Astrocyte (in vitro differentiated cells and primary cell): Measurements from ENCODE around the gene UBE4A. TPM values are rescaled to one million over a fixed set of nuclear protein-coding genes. Genes with fewer than 3 reads are reported as not detected.

Source experiments
- DNase-seq: peaks from one replicate; pipeline ENCODE4 v3.0.0-alpha.2; 2010; ENCODE audit warnings: low read depth
- FAIRE-seq: peaks from 2 replicates; lab custom pipeline; 2011; peaks lifted over from hg19 to GRCh38; lab: Jason Lieb, UNC
- H2AFZ ChIP-seq: 2 replicates; pipeline ENCODE4 v1.6.0; 2012; ENCODE audit warnings: low read depth, low read length, inconsistent platforms
- H3K27ac ChIP-seq: 2 replicates; pipeline ENCODE4 v1.5.1; 2011; ENCODE audit warnings: low read depth, low read length, inconsistent platforms
- H3K27me3 ChIP-seq: 2 replicates; pipeline ENCODE4 v1.6.0; 2011; ENCODE audit warnings: low read length, inconsistent platforms; ENCODE audit not compliant: insufficient read depth
- H3K36me3 ChIP-seq: 2 replicates; pipeline ENCODE4 v1.5.1; 2011; ENCODE audit warnings: low read length, inconsistent platforms; ENCODE audit not compliant: insufficient read depth
- H3K4me1 ChIP-seq: 2 replicates; pipeline ENCODE4 v1.5.1; 2011; ENCODE audit warnings: low read length, inconsistent platforms; ENCODE audit not compliant: insufficient read depth
- H3K4me2 ChIP-seq: 2 replicates; pipeline ENCODE4 v1.6.0; 2012; ENCODE audit warnings: low read length, inconsistent platforms
- H3K4me3 ChIP-seq: 2 replicates; pipeline ENCODE4 v1.5.1; 2011; ENCODE audit warnings: low read depth, mild to moderate bottlenecking, low read length, inconsistent platforms; ENCODE audit not compliant: insufficient read depth
- H3K79me2 ChIP-seq: 2 replicates; pipeline ENCODE4 v1.6.0; 2012; ENCODE audit warnings: mild to moderate bottlenecking, low read length, inconsistent platforms; ENCODE audit not compliant: insufficient read depth
- H3K9ac ChIP-seq: 2 replicates; pipeline ENCODE4 v1.6.0; 2012; ENCODE audit warnings: mild to moderate bottlenecking, low read length, inconsistent platforms
- H3K9me3 ChIP-seq: 2 replicates; pipeline ENCODE4 v1.5.1; 2012; ENCODE audit warnings: low read depth, mild to moderate bottlenecking, low read length, inconsistent platforms; ENCODE audit not compliant: insufficient read depth
- H4K20me1 ChIP-seq: 2 replicates; pipeline ENCODE4 v1.6.0; 2012; ENCODE audit warnings: low read length, inconsistent platforms; ENCODE audit not compliant: insufficient read depth
- H3K27ac Mint-ChIP-seq: one replicate; pipeline ENCODE4 v1.8.0; 2021; ENCODE audit warnings: mild to moderate bottlenecking, mixed read lengths; ENCODE audit not compliant: unreplicated experiment
- H3K27me3 Mint-ChIP-seq: one replicate; pipeline ENCODE4 v1.8.0; 2021; ENCODE audit warnings: low read depth, mixed read lengths; ENCODE audit not compliant: unreplicated experiment
- H3K36me3 Mint-ChIP-seq: one replicate; pipeline ENCODE4 v1.8.0; 2021; ENCODE audit warnings: low read depth, mixed read lengths; ENCODE audit not compliant: unreplicated experiment
- H3K4me1 Mint-ChIP-seq: one replicate; pipeline ENCODE4 v1.8.0; 2021; ENCODE audit warnings: low read depth, mixed read lengths; ENCODE audit not compliant: unreplicated experiment
- H3K4me3 Mint-ChIP-seq: one replicate; pipeline ENCODE4 v1.8.0; 2021; ENCODE audit warnings: mild to moderate bottlenecking, moderate library complexity, mixed read lengths; ENCODE audit not compliant: unreplicated experiment
- H3K9me3 Mint-ChIP-seq: one replicate; pipeline ENCODE4 v1.8.0; 2021; ENCODE audit warnings: mild to moderate bottlenecking, mixed read lengths; ENCODE audit not compliant: unreplicated experiment
- EZH2 ChIP-seq: IDR thresholded peaks from 2 replicates; pipeline ENCODE4 v1.6.1; 2012; ENCODE audit warnings: mild to moderate bottlenecking, low read length, inconsistent platforms; ENCODE audit not compliant: insufficient read depth
- total RNA-seq: library from RNA; stranded (reverse); gene quantifications from 2 replicates; pipeline ENCODE4 v1.2.1, GENCODE V29; 2021
- TF ChIP-seq, protein P1 (sequence below): IDR thresholded peaks from 2 replicates; pipeline ENCODE4 v1.5.1; 2011; ENCODE audit warnings: low read depth, mild to moderate bottlenecking, inconsistent platforms, low read length, moderate library complexity; ENCODE audit not compliant: insufficient read depth

The UBE4A gene
- total RNA-seq, 1 donor from 2014 or later = 38.8 TPM

DNA sequence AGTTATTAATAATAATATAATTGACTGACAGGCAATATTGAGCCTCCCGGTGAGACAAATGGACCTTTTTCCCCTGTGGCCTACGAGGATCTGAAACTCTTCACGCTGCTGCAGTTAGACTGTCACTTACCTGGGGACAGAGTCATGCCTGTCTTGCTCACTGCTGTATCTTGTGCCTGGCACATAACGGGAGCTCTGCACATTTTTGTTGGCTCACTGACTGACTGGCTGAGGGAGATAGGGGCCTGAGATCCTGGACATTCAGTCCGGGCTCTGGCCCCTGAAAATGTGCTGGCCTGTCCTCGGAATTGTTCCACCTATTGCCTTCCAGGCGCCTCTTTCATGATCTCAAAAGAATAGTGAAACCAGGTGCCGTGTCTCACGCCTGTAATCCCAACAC is 16.2 kb upstream of the UBE4A start:
- peaks cover 4% of the 10 kb centered on the region for H3K27me3 ChIP-seq
- Mint-ChIP-seq H3K27ac (no peak overlapping the region), H3K9me3 (peaks cover 4% of the 10 kb centered on the region), H3K27me3 (peaks cover 44% of the 10 kb centered on the region), H3K4me1 (peaks cover 2% of the 10 kb centered on the region), H3K4me3 (no peak overlapping the region), H3K36me3 (no peaks in the 10 kb centered on the region)
- DNase-seq (no peak), FAIRE-seq (no peak)
- H3K4me3 ChIP-seq = no peak overlapping the region
- no peak overlapping the region for H3K27ac ChIP-seq
- H2AFZ ChIP-seq = no peak overlapping the region
- no peaks in the 10 kb centered on the region for H3K36me3 ChIP-seq
- H3K79me2 ChIP-seq = no peaks in the 10 kb centered on the region
- H3K9me3 ChIP-seq = no peaks in the 10 kb centered on the region
- TF ChIP-seq, protein P1, sequence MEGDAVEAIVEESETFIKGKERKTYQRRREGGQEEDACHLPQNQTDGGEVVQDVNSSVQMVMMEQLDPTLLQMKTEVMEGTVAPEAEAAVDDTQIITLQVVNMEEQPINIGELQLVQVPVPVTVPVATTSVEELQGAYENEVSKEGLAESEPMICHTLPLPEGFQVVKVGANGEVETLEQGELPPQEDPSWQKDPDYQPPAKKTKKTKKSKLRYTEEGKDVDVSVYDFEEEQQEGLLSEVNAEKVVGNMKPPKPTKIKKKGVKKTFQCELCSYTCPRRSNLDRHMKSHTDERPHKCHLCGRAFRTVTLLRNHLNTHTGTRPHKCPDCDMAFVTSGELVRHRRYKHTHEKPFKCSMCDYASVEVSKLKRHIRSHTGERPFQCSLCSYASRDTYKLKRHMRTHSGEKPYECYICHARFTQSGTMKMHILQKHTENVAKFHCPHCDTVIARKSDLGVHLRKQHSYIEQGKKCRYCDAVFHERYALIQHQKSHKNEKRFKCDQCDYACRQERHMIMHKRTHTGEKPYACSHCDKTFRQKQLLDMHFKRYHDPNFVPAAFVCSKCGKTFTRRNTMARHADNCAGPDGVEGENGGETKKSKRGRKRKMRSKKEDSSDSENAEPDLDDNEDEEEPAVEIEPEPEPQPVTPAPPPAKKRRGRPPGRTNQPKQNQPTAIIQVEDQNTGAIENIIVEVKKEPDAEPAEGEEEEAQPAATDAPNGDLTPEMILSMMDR = no peak
- TF ChIP-seq EZH2 = no peak
- no peak overlapping the region for H3K4me2 ChIP-seq
- H4K20me1 ChIP-seq = no peaks in the 10 kb centered on the region
- no peaks in the 10 kb centered on the region for H3K4me1 ChIP-seq
- H3K9ac ChIP-seq = no peak overlapping the region

DNA sequence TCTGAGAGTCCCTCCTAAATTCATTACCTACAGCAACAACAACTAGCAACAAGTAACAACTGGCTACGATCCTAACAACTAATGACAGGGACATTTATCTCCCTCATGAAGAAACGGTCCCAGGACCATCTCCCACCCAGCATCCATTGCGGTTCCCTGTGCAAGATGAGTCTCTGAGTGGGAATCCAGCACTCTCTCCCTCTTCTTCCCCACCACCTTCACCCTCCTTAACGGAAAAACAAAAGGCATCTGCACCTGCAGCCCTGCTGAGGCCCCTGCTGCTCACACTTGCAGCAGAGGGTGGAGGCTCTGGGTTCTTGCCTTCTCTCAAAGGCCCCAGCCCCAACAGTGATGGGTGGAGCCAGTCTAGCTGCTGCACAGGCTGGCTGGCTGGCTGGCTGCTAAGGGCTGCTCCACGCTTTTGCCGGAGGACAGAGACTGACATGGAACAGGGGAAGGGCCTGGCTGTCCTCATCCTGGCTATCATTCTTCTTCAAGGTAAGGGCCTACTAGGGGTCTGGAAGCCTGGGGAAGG is 15.4 kb upstream of the UBE4A start, which contains the start of gene CD3G:
Gene CD3G, plus strand, starts transcription at position 364 of the 535 bp plus-strand sequence. Its CDS starts 80 bp downstream, at position 444.
- no peaks in the 10 kb centered on the region for H3K4me1 Mint-ChIP-seq
- H3K36me3 Mint-ChIP-seq = no peaks in the 10 kb centered on the region
- H3K9me3 Mint-ChIP-seq = peaks cover 4% of the 10 kb centered on the region
- no peak within 1 kb of the TSS for H3K4me3 Mint-ChIP-seq
- H3K27me3 Mint-ChIP-seq = peaks cover 47% of the 10 kb centered on the region
- no peak for FAIRE-seq
- Histone ChIP-seq H3K4me2 (no peak within 1 kb of the TSS), H3K9me3 (no peaks in the 10 kb centered on the region), H3K4me1 (no peaks in the 10 kb centered on the region), H3K27me3 (peaks cover 7% of the 10 kb centered on the region), H3K4me3 (no peak within 1 kb of the TSS), H2AFZ (no peak within 1 kb of the TSS), H3K36me3 (no peaks in the 10 kb centered on the region), H3K79me2 (no peaks in the 10 kb centered on the region), H3K27ac (no peak within 1 kb of the TSS), H4K20me1 (no peaks in the 10 kb centered on the region), H3K9ac (no peak within 1 kb of the TSS)
- TF ChIP-seq, protein P1 = no peak
- TF ChIP-seq EZH2 = no peak
- no peak within 1 kb of the TSS for H3K27ac Mint-ChIP-seq
- no peak for DNase-seq

DNA sequence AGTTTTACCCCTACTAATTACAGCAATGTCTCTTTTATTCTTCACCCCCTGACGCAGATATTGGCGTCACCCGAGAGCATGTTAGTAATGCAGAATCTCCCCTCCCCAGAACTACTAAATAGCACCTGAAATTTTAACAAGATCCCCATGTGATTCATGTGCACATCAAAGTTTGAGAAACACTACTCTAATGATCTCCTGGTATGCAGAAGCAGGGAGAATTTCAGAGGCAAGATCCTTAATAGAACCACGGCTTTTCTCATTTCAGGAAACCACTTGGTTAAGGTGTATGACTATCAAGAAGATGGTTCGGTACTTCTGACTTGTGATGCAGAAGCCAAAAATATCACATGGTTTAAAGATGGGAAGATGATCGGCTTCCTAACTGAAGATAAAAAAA is 9.9 kb upstream of the UBE4A start:
- H3K36me3 ChIP-seq = no peaks in the 10 kb centered on the region
- H4K20me1 ChIP-seq = no peaks in the 10 kb centered on the region
- H3K4me1 ChIP-seq = no peaks in the 10 kb centered on the region
- H3K36me3 Mint-ChIP-seq = no peaks in the 10 kb centered on the region
- H3K9me3 ChIP-seq = no peaks in the 10 kb centered on the region
- no peak overlapping the region for H3K4me3 ChIP-seq
- H3K79me2 ChIP-seq = no peaks in the 10 kb centered on the region
- H3K27me3 Mint-ChIP-seq = peaks cover 51% of the 10 kb centered on the region
- no peak for TF ChIP-seq EZH2
- TF ChIP-seq, protein P1 = no peak
- no peak overlapping the region for H3K4me3 Mint-ChIP-seq
- H3K9ac ChIP-seq = no peak overlapping the region
- FAIRE-seq (no peak), DNase-seq (no peak)
- H3K27ac Mint-ChIP-seq = no peak overlapping the region
- no peak overlapping the region for H2AFZ ChIP-seq
- H3K9me3 Mint-ChIP-seq = no peaks in the 10 kb centered on the region
- no peak overlapping the region for H3K27ac ChIP-seq
- H3K4me1 Mint-ChIP-seq = no peaks in the 10 kb centered on the region
- peaks cover 17% of the 10 kb centered on the region for H3K27me3 ChIP-seq
- H3K4me2 ChIP-seq = no peak overlapping the region
